SK-N-SH (cell line): ENCODE data around the gene RNASE8. TPM values are rescaled to one million over a fixed set of nuclear protein-coding genes. Genes with fewer than 3 reads are reported as not detected.

Experiments used
- CTCF ChIA-PET: fragments of 300-600, 350-600 bp; formaldehyde crosslinking; extraction: SDS; loops from one replicate; lab custom pipeline; 2021; lab: Yijun Ruan, JAX
- POLR2A ChIA-PET: fragments of 350-600 bp; sonication (Branson Sonifier 250); formaldehyde crosslinking; extraction: SDS; loops from one replicate; lab custom pipeline; 2020; ENCODE audit warnings: antibody characterized with exemption, inconsistent platforms; lab: Yijun Ruan, JAX
- DNase-seq: peaks from one replicate; pipeline ENCODE4 v3.0.0; 2012
- H2AFZ ChIP-seq: fragments of 200-600 bp; sonication (generic); 2 replicates; pipeline ENCODE4 v1.8.1; 2016; ENCODE audit warnings: antibody characterized with exemption, mild to moderate bottlenecking, low read depth
- H3F3A ChIP-seq: fragments of 200-600 bp; sonication (generic); replicated peaks from 2 replicates; pipeline ENCODE3; 2016; ENCODE audit warnings: antibody characterized with exemption, mild to moderate bottlenecking; ENCODE audit not compliant: insufficient read depth
- H3K27ac ChIP-seq, 2 experiments: fragments of 200-500 bp in 1 of 2; fragments of 200-600 bp in 1 of 2; sonication (Bioruptor generic) in 1 of 2; sonication (generic), shearing (Covaris generic) in 1 of 2; 2 replicates each; pipeline versions ENCODE4 v1.5.1 to v1.6.1; 2014 to 2016; ENCODE audit warnings: low read depth in 2 of 2, inconsistent platforms in 1 of 2, low read length in 1 of 2, mild to moderate bottlenecking in 1 of 2, mixed read lengths in 1 of 2
- H3K27me3 ChIP-seq: fragments of 200-600 bp; sonication (generic), shearing (Covaris generic); 2 replicates; pipeline ENCODE4 v1.6.1; 2016; ENCODE audit warnings: mixed run types; ENCODE audit not compliant: insufficient read depth
- H3K36me3 ChIP-seq, 2 experiments: fragments of 200-500 bp in 1 of 2; fragments of 200-600 bp in 1 of 2; sonication (Bioruptor generic) in 1 of 2; sonication (generic) in 1 of 2; replicated peaks in 1 of 2; 2 replicates each; pipeline versions ENCODE3 to v1.5.1; 2014 to 2016; ENCODE audit warnings: low read length in 1 of 2, mild to moderate bottlenecking in 1 of 2; ENCODE audit not compliant: insufficient read depth in 2 of 2, control insufficient read depth in 1 of 2
- H3K4me1 ChIP-seq, 2 experiments: fragments of 200-500 bp in 1 of 2; fragments of 200-600 bp in 1 of 2; sonication (Bioruptor generic) in 1 of 2; sonication (generic), shearing (Covaris generic) in 1 of 2; 2 replicates each; pipeline versions ENCODE4 v1.5.1 to v1.6.1; 2014 to 2016; ENCODE audit warnings: low read depth in 1 of 2, low read length in 1 of 2, mixed run types in 1 of 2; ENCODE audit not compliant: insufficient read depth in 2 of 2, control insufficient read depth in 1 of 2
- H3K4me2 ChIP-seq: fragments of 200-600 bp; sonication (generic), shearing (Covaris generic); 2 replicates; pipeline ENCODE4 v1.6.1; 2017; ENCODE audit warnings: mixed run types
- H3K4me3 ChIP-seq, 2 experiments: fragments of 200-500 bp in 1 of 2; fragments of 200-600 bp in 1 of 2; sonication (Bioruptor generic) in 1 of 2; sonication (generic), shearing (Covaris generic) in 1 of 2; 2 replicates each; pipeline versions ENCODE4 v1.5.1 to v1.8.1; 2014 to 2016; ENCODE audit warnings: low read depth in 2 of 2, inconsistent platforms in 1 of 2, low read length in 1 of 2, mild to moderate bottlenecking in 1 of 2, mixed read lengths in 1 of 2, moderate library complexity in 1 of 2
- H3K79me2 ChIP-seq: fragments of 200-600 bp; sonication (generic); 2 replicates; pipeline ENCODE4 v1.8.1; 2017; ENCODE audit warnings: mild to moderate bottlenecking; ENCODE audit not compliant: insufficient read depth
- H3K9ac ChIP-seq: fragments of 200-600 bp; sonication (generic); 2 replicates; pipeline ENCODE4 v1.6.1; 2017; ENCODE audit warnings: mixed run types
- H3K9me2 ChIP-seq: fragments of 200-600 bp; sonication (generic); 2 replicates; pipeline ENCODE4 v1.6.1; 2017; ENCODE audit warnings: mixed run types
- H3K9me3 ChIP-seq: fragments of 200-600 bp; sonication (generic); 2 replicates; pipeline ENCODE4 v1.6.1; 2017; ENCODE audit warnings: mixed run types, mild to moderate bottlenecking, moderate library complexity
- H4K20me1 ChIP-seq: fragments of 200-600 bp; sonication (generic); 2 replicates; pipeline ENCODE4 v1.6.1; 2017; ENCODE audit warnings: mild to moderate bottlenecking, mixed run types; ENCODE audit not compliant: insufficient read depth
- CHD2 ChIP-seq: fragments of 150-350 bp; IDR thresholded peaks from 2 replicates; pipeline ENCODE4 v1.6.1; 2018; ENCODE audit warnings: low read length; ENCODE audit not compliant: partially characterized antibody
- CTCF ChIP-seq: fragments of 200-600 bp; sonication (generic); IDR thresholded peaks from 2 replicates; pipeline ENCODE4 v1.6.1; 2017; ENCODE audit warnings: antibody characterized with exemption, mild to moderate bottlenecking, moderate library complexity
- ELF1 ChIP-seq: IDR thresholded peaks from 2 replicates; pipeline ENCODE4 v1.4.0; 2012
- EP300 ChIP-seq, 2 experiments: IDR thresholded peaks; 2 replicates each; pipeline versions ENCODE4 v1.4.0 to v1.6.1; 2012; ENCODE audit warnings: borderline replicate concordance in 1 of 2, low read depth in 1 of 2, low read length in 1 of 2
- FOXM1 ChIP-seq: IDR thresholded peaks from 2 replicates; pipeline ENCODE4 v1.4.0; 2012; ENCODE audit warnings: low read depth, mild to moderate bottlenecking
- GABPA ChIP-seq: IDR thresholded peaks from 2 replicates; pipeline ENCODE4 v1.4.0; 2012; ENCODE audit warnings: low read depth, mild to moderate bottlenecking
- MXI1 ChIP-seq: IDR thresholded peaks from 2 replicates; pipeline ENCODE4 v1.6.1; 2012; ENCODE audit warnings: mild to moderate bottlenecking, low read depth, low read length, improper control_type of control experiment
- REST ChIP-seq: IDR thresholded peaks from 2 replicates; pipeline ENCODE4 v1.6.1; 2012; ENCODE audit warnings: mild to moderate bottlenecking, low read depth, low read length, moderate library complexity
- RFX5 ChIP-seq: IDR thresholded peaks from 2 replicates; pipeline ENCODE4 v1.6.1; 2012; ENCODE audit warnings: mild to moderate bottlenecking, improper control_type of control experiment, low read length
- TAF1 ChIP-seq: IDR thresholded peaks from 2 replicates; pipeline ENCODE4 v1.6.1; 2012; ENCODE audit warnings: low read depth, mild to moderate bottlenecking, low read length, moderate library complexity, borderline replicate concordance
- TCF12 ChIP-seq: IDR thresholded peaks from 2 replicates; pipeline ENCODE4 v1.4.0; 2012
- TEAD4 ChIP-seq: IDR thresholded peaks from 2 replicates; pipeline ENCODE4 v1.4.0; 2012; ENCODE audit warnings: mild to moderate bottlenecking, borderline replicate concordance; ENCODE audit not compliant: insufficient read depth
- YY1 ChIP-seq: IDR thresholded peaks from 2 replicates; pipeline ENCODE4 v1.4.0; 2012; ENCODE audit warnings: low read depth, mild to moderate bottlenecking
- WGBS: methylation state at CpG from one replicate; pipeline ENCODE4 v1.1.6; 2017; ENCODE audit warnings: low lambda C conversion rate; 5-methylcytosine and 5-hydroxymethylcytosine counted together
- polyA plus RNA-seq, 3 experiments: library from polyadenylated mRNA; depleted of rRNA; stranded (reverse); fragments of >200 nt; gene quantifications; 2 replicates each; pipeline ENCODE4 v1.2.3, GENCODE V29; 2012

RNASE8 gene
- polyA plus RNA-seq, 1 of the 3 experiments (the other 2 are of a cell fraction) = not detected

GRCh38 chr14:21093018-21093417 lies 35.4 kb downstream of the RNASE8 start (continued):
- no peak for TF ChIP-seq REST
- no peak for TF ChIP-seq TAF1
- no peak for TF ChIP-seq YY1
- TF ChIP-seq RFX5 = no peak
- TF ChIP-seq EP300 (IDR thresholded peaks at IDR 0.05; ENCODE audit: borderline replicate concordance in 1 of 2, low read depth in 1 of 2, low read length in 1 of 2) = no peak
- no peak for TF ChIP-seq CHD2
- no peak for TF ChIP-seq TCF12
- no peak for TF ChIP-seq CTCF
- no peak for TF ChIP-seq TEAD4
- no peak for TF ChIP-seq MXI1
- TF ChIP-seq FOXM1 = no peak
- TF ChIP-seq GABPA = no peak
- TF ChIP-seq, all 33 proteins: peak for 0

- DNase-seq = peak; percentile 71
- peaks cover 14% of the 10 kb centered on the region; the same call in 1 of the 2 replicates for H4K20me1 ChIP-seq
- no peaks in the 10 kb centered on the region for H3K79me2 ChIP-seq
- peak overlapping the region in 1 of 2 experiments; percentile 16; a peak in 1 of 4 replicates for H3K4me3 ChIP-seq
- no peak overlapping the region for H3K9ac ChIP-seq
- H3K9me2 ChIP-seq = no peaks in the 10 kb centered on the region
- H3K27me3 ChIP-seq = no peaks in the 10 kb centered on the region
- H2AFZ ChIP-seq = no peak overlapping the region
- CTCF ChIA-PET = interaction anchor here (1.1 to 20.5 kb wide), 16 partner anchors 9 to 95 kb away, joined by 3 to 555 read pairs (median 13); partner anchors contain the start of genes ARHGEF40, NDRG2, SLC39A2 and TMEM253
- H3F3A ChIP-seq = peaks cover 48% of the 10 kb centered on the region
- TF ChIP-seq ELF1 = no peak
- TF ChIP-seq, all 33 proteins: peak for 0
- WGBS = 76% methylated on average over 6 of the region's 7 CpGs
- H3K36me3 ChIP-seq = peaks cover 13 to 42% of the 10 kb centered on the region in 2 experiments
- H3K4me2 ChIP-seq = no peak overlapping the region
- no peaks in the 10 kb centered on the region for H3K9me3 ChIP-seq
- H3K4me1 ChIP-seq = peaks cover 18 to 23% of the 10 kb centered on the region in 2 experiments
- H3K27ac ChIP-seq = no peak overlapping the region; a peak in 1 of 4 replicates
- POLR2A ChIA-PET = interaction anchor here (1.8 to 3.0 kb wide), 2 partner anchors 10 to 23 kb away, joined by 12 read pairs; partner anchors contain the start of gene ARHGEF40
These were observed 36.4 kb downstream of the RNASE8 start for GRCh38 chr14:21093769-21094681.
